ENCODE data around the gene C14orf180.

The C14orf180 gene

GRCh38 chr14:104561632-104562495, 17.7 kb upstream of the C14orf180 start:
- no peak for DNase-seq (ENCODE audit: low read depth)

GRCh38 chr14:104562606-104563005, 17.0 kb upstream of the C14orf180 start:
- no peak for DNase-seq (ENCODE audit: low read depth)

GRCh38 chr14:104563191-104563741, 16.3 kb upstream of the C14orf180 start:
- no peak for DNase-seq (ENCODE audit: low read depth)

GRCh38 chr14:104563742-104564615, 15.6 kb upstream of the C14orf180 start:
- peak; percentile 48 for DNase-seq (ENCODE audit: low read depth)

GRCh38 chr14:104564744-104565679, 14.6 kb upstream of the C14orf180 start:
- no peak for DNase-seq (ENCODE audit: low read depth)

GRCh38 chr14:104567141-104567956, 12.2 kb upstream of the C14orf180 start:
- no peak for DNase-seq (ENCODE audit: low read depth)

GRCh38 chr14:104567957-104568225, 11.7 kb upstream of the C14orf180 start:
- DNase-seq (ENCODE audit: low read depth), result no peak

- DNase-seq (ENCODE audit: low read depth), result no peak
Measured at GRCh38 chr14:104568620-104569019, 10.9 kb upstream of the C14orf180 start.

- no peak for DNase-seq (ENCODE audit: low read depth)
Measured at GRCh38 chr14:104569435-104569834, 10.1 kb upstream of the C14orf180 start.

GRCh38 chr14:104571246-104571645, 8.3 kb upstream of the C14orf180 start:
- DNase-seq (ENCODE audit: low read depth), result no peak

GRCh38 chr14:104572024-104572626, 7.4 kb upstream of the C14orf180 start:
- no peak for DNase-seq (ENCODE audit: low read depth)

GRCh38 chr14:104572668-104573067, 6.9 kb upstream of the C14orf180 start:
- no peak for DNase-seq (ENCODE audit: low read depth)

GRCh38 chr14:104573930-104574329, 5.6 kb upstream of the C14orf180 start:
- no peak for DNase-seq (ENCODE audit: low read depth)

- DNase-seq (ENCODE audit: low read depth), result no peak
Measured at GRCh38 chr14:104574536-104574935, 5.0 kb upstream of the C14orf180 start.

- DNase-seq (ENCODE audit: low read depth), result no peak
Measured at GRCh38 chr14:104574978-104575583, 4.5 kb upstream of the C14orf180 start.

GRCh38 chr14:104576232-104576969, 3.2 kb upstream of the C14orf180 start:
- no peak for DNase-seq (ENCODE audit: low read depth)

GRCh38 chr14:104576970-104577332, 2.6 kb upstream of the C14orf180 start:
- DNase-seq (ENCODE audit: low read depth), result no peak

GRCh38 chr14:104577426-104577825, 2.1 kb upstream of the C14orf180 start:
- no peak for DNase-seq (ENCODE audit: low read depth)

- no peak for DNase-seq (ENCODE audit: low read depth)
Measured at GRCh38 chr14:104577847-104578301, 1.7 kb upstream of the C14orf180 start.
